SK-N-SH treated with all-trans-retinoic acid at 6 μM for 48 hours (cell line): ENCODE data around the gene PTPRN2.

Source experiments
- CSRNP3 ChIP-seq: fragments of 250-450 bp; sonication (Bioruptor Pico); IDR thresholded peaks from 2 replicates; pipeline ENCODE4 v1.5.1; 2021; ENCODE audit warnings: mild to moderate bottlenecking, moderate library complexity
- PPARA ChIP-seq: fragments of 250-450 bp; sonication (Bioruptor Pico); IDR thresholded peaks from 2 replicates; pipeline ENCODE4 v1.5.0; 2020; ENCODE audit warnings: mild to moderate bottlenecking, borderline replicate concordance

DNA sequence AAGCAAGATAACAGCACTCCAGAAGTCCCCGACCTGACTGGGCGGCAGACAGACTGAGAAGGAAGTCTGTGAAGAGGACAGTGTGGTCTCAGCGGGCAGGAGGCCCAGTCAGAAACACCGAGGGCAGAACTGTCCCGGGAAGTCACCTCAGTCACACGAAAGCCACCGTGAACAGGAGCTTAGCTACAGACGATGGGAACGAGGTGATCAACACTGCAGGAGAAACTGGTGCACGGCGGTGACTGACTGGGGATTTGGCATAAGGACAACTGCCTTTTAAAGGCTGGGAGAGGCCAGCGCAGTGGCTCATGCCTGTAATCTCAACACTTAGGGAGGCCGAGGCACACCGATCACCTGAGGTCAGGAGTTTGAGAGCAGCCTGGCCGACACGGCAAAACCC lies 217.8 kb downstream of the PTPRN2 start:
- TF ChIP-seq PPARA (CRISPR knock-in tag) (no peak), CSRNP3 (CRISPR knock-in tag) (no peak)
